ENCODE data around the gene MYH7. TPM values are rescaled to one million over a fixed set of nuclear protein-coding genes. Genes with fewer than 3 reads are reported as not detected.
"Not testable (repeated sequence)": the region's sequence is repeated elsewhere in the genome, so short reads cannot be mapped to it uniquely, and the experiment has no call there.

Gene MYH7
- total RNA-seq, 1 donor from 2014 or later = not detected

- peaks cover 4% of the 10 kb centered on the region for H3K9me3 Mint-ChIP-seq (ENCODE audit: unreplicated experiment)
- Histone ChIP-seq H3K27ac (ENCODE audit: low read depth, low read length) (no peak overlapping the region), H3K27me3 (ENCODE audit: insufficient read depth, low read length) (peaks cover 6% of the 10 kb centered on the region), H3K4me2 (ENCODE audit: low read length) (no peak overlapping the region), H3K79me2 (ENCODE audit: insufficient read depth, low read length) (no peaks in the 10 kb centered on the region), H3K4me1 (ENCODE audit: insufficient read depth, low read length) (no peaks in the 10 kb centered on the region), H2AFZ (ENCODE audit: low read depth, low read length) (no peak overlapping the region), H3K9ac (ENCODE audit: low read length) (no peak overlapping the region), H3K4me3 (ENCODE audit: insufficient read depth, low read depth, low read length) (no peak overlapping the region), H4K20me1 (ENCODE audit: insufficient read depth, low read length) (no peaks in the 10 kb centered on the region), H3K9me3 (ENCODE audit: insufficient read depth, low read depth, low read length) (no peaks in the 10 kb centered on the region), H3K36me3 (ENCODE audit: insufficient read depth, low read length) (no peaks in the 10 kb centered on the region)
- no peak for DNase-seq (ENCODE audit: low read depth)
- peaks cover 58% of the 10 kb centered on the region for H3K27me3 Mint-ChIP-seq (ENCODE audit: low read depth, unreplicated experiment)
- no peak overlapping the region for H3K4me3 Mint-ChIP-seq (ENCODE audit: unreplicated experiment)
- FAIRE-seq = no peak
- H3K4me1 Mint-ChIP-seq (ENCODE audit: low read depth, unreplicated experiment) = peaks cover 3% of the 10 kb centered on the region
- no peak overlapping the region for H3K27ac Mint-ChIP-seq (ENCODE audit: unreplicated experiment)
- peaks cover under 1% of the 10 kb centered on the region for H3K36me3 Mint-ChIP-seq (ENCODE audit: low read depth, unreplicated experiment)
- TF ChIP-seq, protein P1, sequence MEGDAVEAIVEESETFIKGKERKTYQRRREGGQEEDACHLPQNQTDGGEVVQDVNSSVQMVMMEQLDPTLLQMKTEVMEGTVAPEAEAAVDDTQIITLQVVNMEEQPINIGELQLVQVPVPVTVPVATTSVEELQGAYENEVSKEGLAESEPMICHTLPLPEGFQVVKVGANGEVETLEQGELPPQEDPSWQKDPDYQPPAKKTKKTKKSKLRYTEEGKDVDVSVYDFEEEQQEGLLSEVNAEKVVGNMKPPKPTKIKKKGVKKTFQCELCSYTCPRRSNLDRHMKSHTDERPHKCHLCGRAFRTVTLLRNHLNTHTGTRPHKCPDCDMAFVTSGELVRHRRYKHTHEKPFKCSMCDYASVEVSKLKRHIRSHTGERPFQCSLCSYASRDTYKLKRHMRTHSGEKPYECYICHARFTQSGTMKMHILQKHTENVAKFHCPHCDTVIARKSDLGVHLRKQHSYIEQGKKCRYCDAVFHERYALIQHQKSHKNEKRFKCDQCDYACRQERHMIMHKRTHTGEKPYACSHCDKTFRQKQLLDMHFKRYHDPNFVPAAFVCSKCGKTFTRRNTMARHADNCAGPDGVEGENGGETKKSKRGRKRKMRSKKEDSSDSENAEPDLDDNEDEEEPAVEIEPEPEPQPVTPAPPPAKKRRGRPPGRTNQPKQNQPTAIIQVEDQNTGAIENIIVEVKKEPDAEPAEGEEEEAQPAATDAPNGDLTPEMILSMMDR (IDR thresholded peaks at IDR 0.05; ENCODE audit: insufficient read depth, low read depth, low read length) = no peak
- TF ChIP-seq EZH2 (IDR thresholded peaks at IDR 0.05; ENCODE audit: insufficient read depth, low read length) = no peak
Measured at GRCh38 chr14:23386999-23387398, 48.5 kb downstream of the MYH7 start.

GRCh38 chr14:23386266-23386657 lies 49.2 kb downstream of the MYH7 start:
- not testable (repeated sequence) for H3K36me3 ChIP-seq (ENCODE audit: insufficient read depth, low read length); H3K4me1 Mint-ChIP-seq (ENCODE audit: low read depth, unreplicated experiment); H3K4me3 ChIP-seq (ENCODE audit: insufficient read depth, low read depth, low read length); H3K79me2 ChIP-seq (ENCODE audit: insufficient read depth, low read length); H3K9ac ChIP-seq (ENCODE audit: low read length); H3K27me3 ChIP-seq (ENCODE audit: insufficient read depth, low read length); H4K20me1 ChIP-seq (ENCODE audit: insufficient read depth, low read length); H2AFZ ChIP-seq (ENCODE audit: low read depth, low read length); H3K4me2 ChIP-seq (ENCODE audit: low read length); FAIRE-seq; H3K36me3 Mint-ChIP-seq (ENCODE audit: low read depth, unreplicated experiment); H3K27ac ChIP-seq (ENCODE audit: low read depth, low read length); DNase-seq (ENCODE audit: low read depth); H3K4me1 ChIP-seq (ENCODE audit: insufficient read depth, low read length); H3K9me3 ChIP-seq (ENCODE audit: insufficient read depth, low read depth, low read length); H3K9me3 Mint-ChIP-seq (ENCODE audit: unreplicated experiment); H3K4me3 Mint-ChIP-seq (ENCODE audit: unreplicated experiment); H3K27ac Mint-ChIP-seq (ENCODE audit: unreplicated experiment)
- peaks cover 59% of the 10 kb centered on the region for H3K27me3 Mint-ChIP-seq (ENCODE audit: low read depth, unreplicated experiment)

DNA sequence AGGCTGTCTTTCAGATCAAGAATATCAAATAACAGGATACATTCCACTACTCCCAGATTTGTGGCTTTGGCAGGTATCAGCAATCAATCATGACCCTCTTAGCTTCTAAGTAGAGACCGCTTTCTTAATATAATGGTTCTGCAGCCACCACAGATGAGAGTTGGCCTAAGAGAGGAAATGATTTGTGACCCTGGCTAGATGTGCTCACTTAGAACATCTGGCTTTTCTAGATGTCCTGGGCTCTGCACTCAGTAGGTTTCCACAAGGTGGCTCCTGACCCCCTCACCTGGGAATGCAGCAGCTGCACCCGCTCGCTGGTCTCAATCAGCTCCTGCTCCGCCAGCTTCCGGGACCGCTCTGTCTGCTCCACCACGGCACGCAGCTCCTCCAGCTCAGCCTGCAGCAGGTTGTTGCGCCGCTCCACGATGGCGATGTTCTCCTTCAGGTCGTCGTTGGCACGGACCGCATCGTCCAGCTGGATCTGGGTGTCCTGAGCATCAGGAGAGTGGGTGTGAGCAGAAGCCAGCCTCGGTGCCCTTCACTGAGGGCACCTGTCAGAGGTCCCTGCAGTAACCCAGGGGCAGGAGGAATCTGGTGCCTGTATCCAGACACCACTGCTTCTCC lies 49.7 kb downstream of the MYH7 start:
- no peak for DNase-seq (ENCODE audit: low read depth)
- peaks cover 4% of the 10 kb centered on the region for H3K9me3 Mint-ChIP-seq (ENCODE audit: unreplicated experiment)
- Histone ChIP-seq H3K27ac (ENCODE audit: low read depth, low read length) (no peak overlapping the region), H3K9me3 (ENCODE audit: insufficient read depth, low read depth, low read length) (no peaks in the 10 kb centered on the region), H3K4me1 (ENCODE audit: insufficient read depth, low read length) (no peaks in the 10 kb centered on the region), H3K27me3 (ENCODE audit: insufficient read depth, low read length) (peaks cover 4% of the 10 kb centered on the region), H4K20me1 (ENCODE audit: insufficient read depth, low read length) (no peaks in the 10 kb centered on the region), H2AFZ (ENCODE audit: low read depth, low read length) (no peak overlapping the region), H3K4me3 (ENCODE audit: insufficient read depth, low read depth, low read length) (no peak overlapping the region), H3K4me2 (ENCODE audit: low read length) (no peak overlapping the region), H3K36me3 (ENCODE audit: insufficient read depth, low read length) (no peaks in the 10 kb centered on the region), H3K9ac (ENCODE audit: low read length) (no peak overlapping the region), H3K79me2 (ENCODE audit: insufficient read depth, low read length) (no peaks in the 10 kb centered on the region)
- peaks cover 59% of the 10 kb centered on the region for H3K27me3 Mint-ChIP-seq (ENCODE audit: low read depth, unreplicated experiment)
- no peak overlapping the region for H3K27ac Mint-ChIP-seq (ENCODE audit: unreplicated experiment)
- H3K4me1 Mint-ChIP-seq (ENCODE audit: low read depth, unreplicated experiment) = peaks cover 3% of the 10 kb centered on the region
- TF ChIP-seq, protein P1 (IDR thresholded peaks at IDR 0.05; ENCODE audit: insufficient read depth, low read depth, low read length) = no peak
- TF ChIP-seq EZH2 (IDR thresholded peaks at IDR 0.05; ENCODE audit: insufficient read depth, low read length) = no peak
- H3K4me3 Mint-ChIP-seq (ENCODE audit: unreplicated experiment) = no peak overlapping the region
- no peak for FAIRE-seq
- H3K36me3 Mint-ChIP-seq (ENCODE audit: low read depth, unreplicated experiment) = peaks cover 3% of the 10 kb centered on the region

All from astrocyte (in vitro differentiated cells and primary cell).